KOPT-K1 (cell line): ENCODE data around the gene SRSF4.
"Not testable (repeated sequence)": the region's sequence is repeated elsewhere in the genome, so short reads cannot be mapped to it uniquely, and the experiment has no call there.

Experiments used
- H3K27ac ChIP-seq: fragments of 200-600 bp; sonication (generic); 2 replicates; pipeline ENCODE4 v1.5.1; 2016; ENCODE audit warnings: antibody characterized with exemption, mild to moderate bottlenecking, low read depth, low read length; ENCODE audit not compliant: poor library complexity, severe bottlenecking
- H3K36me3 ChIP-seq: fragments of 200-600 bp; sonication (generic); 2 replicates; pipeline ENCODE4 v1.5.1; 2017; ENCODE audit warnings: antibody characterized with exemption, mild to moderate bottlenecking, low read length, moderate library complexity; ENCODE audit not compliant: insufficient read depth
- H3K9me3 ChIP-seq: fragments of 200-600 bp; sonication (generic); 2 replicates; pipeline ENCODE4 v1.5.1; 2017; ENCODE audit warnings: antibody characterized with exemption, low read length, mild to moderate bottlenecking; ENCODE audit not compliant: insufficient read depth, poor library complexity, severe bottlenecking

The SRSF4 gene

DNA sequence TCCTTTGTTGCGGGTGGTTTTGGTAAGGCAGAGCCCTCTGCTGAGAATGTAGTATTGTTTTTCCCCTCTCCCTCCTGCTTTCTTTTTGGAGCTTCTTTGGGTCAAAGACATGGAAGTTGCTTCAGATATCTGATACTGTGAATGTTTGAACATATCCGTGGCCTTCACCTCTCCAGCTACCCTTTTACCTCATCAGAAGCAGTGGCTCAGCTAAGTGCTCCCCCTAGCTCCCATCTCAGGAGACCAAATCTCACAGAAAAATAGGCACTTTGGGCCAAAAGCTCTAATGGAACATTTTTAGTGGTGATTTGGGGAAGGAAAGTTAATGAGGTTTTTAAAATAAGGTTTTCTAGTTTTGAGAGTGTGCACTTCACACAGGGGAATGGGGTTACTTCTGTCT, 64.3 kb downstream of the SRSF4 start:
- no peak overlapping the region for H3K27ac ChIP-seq
- peaks cover 55% of the 10 kb centered on the region for H3K36me3 ChIP-seq
- no peaks in the 10 kb centered on the region for H3K9me3 ChIP-seq

DNA sequence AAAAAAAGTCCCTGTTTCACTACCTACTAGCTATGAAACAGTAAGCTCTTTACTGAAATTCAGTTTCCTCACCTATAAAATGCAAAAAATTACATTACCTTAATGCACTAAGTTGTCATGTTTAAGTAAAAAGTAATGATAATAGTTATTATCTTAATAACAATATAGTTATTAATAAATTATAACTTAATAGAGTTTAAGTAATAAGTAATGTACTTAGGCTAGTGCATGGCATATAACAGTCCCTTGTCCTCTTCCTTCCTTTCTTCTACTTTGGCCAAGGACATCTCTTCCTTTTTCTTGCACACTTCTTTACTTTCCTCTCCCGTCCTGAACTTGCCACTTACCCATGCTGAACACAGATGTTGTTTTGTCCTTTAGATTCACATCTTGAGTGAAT, 67.0 kb downstream of the SRSF4 start:
- H3K9me3 ChIP-seq: no peaks in the 10 kb centered on the region
- H3K36me3 ChIP-seq: peaks cover 73% of the 10 kb centered on the region
- H3K27ac ChIP-seq: no peak overlapping the region

DNA sequence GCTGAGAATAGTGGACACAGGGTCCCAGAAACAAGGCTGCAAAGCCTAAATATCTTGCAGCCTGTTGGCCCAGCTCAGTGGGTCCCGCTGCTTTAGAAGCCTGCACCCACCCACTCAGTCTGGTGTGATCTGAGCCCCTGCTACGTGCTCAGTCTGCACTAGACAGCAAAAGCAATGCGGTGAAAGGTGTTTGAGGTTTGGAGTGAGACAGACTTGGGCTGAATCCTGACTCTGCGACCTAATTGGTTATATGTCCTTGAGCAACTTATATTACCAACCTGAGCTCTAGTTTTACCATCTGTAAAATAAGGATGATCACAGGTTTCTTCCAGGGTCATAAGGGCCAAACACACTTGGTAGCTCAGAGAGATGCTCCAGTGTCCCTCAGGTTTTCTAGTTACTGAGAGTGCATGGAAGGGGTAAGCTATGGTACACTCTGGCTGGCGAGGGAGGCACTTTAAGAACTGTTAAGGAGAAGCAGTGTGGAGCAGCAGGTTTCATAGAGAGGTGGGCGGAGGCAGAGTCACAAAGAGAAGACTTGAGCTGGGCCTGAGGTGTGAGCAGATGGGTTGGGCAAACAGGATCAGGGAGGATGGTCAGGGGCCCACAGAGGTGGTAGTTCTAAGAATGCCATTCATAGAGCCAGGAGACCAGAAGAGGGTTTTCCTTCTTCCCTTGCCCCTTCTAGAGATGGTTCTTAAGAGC, 68.1 kb downstream of the SRSF4 start:
- H3K27ac ChIP-seq: no peak overlapping the region
- H3K36me3 ChIP-seq: peaks cover 78% of the 10 kb centered on the region
- no peaks in the 10 kb centered on the region for H3K9me3 ChIP-seq

DNA sequence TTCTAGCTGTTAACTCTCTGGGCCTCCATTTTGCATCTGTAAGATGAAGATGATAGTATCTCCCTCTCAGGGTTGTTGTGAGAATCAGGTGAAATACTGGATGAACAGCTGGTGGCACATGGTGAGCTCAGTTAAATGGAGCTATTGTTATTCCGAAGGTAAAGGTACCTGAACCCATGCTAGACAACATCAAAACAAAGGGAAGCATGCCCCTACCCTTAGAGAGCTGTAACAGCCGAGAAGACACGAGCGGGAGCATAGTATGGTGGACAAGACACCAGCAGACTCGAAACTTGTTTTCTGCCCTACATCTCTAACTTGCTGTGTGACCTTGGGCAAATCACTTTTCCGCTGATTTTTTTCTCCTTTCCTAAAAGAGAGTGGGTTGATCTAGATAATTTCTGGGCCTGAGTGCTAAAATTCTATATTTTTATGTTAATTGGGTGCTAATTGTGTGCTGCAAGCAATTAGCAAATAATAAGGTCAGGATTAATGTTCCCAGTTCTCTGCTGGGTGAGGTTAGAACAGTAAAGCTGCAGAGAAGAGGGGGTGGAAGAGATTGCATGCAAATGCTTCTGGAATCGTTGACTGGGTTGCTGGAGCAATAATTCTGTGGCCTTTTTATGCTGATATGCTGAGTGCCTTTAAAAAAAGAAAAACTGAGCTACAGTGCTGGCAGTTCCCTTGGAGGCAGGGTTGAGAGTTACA, 68.8 kb downstream of the SRSF4 start:
- Histone ChIP-seq H3K27ac (no peak overlapping the region), H3K36me3 (peaks cover 71% of the 10 kb centered on the region)

DNA sequence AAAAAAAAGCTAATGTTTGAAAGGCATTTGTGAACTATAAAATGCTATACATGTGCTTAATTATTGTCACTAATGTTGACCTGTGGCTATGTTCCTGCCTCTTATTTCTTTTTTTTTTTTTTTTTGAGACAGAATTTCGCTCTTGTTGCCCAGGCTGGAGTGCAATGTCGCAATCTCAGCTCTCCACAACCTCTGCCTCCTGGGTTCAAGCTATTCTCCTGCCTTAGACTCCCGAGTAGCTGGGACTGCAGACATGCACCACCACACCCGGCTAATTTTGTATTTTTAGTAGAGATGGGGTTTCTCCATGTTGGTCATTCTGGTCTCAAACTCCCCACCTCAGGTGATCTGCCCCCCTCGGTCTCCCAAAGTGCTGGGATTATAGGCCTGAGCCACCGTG, 73.7 kb downstream of the SRSF4 start:
- not testable (repeated sequence) for H3K9me3 ChIP-seq, H3K27ac ChIP-seq
- H3K36me3 ChIP-seq: peaks cover 32% of the 10 kb centered on the region; the same call in 1 of the 2 replicates

More for the DNA sequence above, 68.8 kb downstream of the SRSF4 start:
- H3K9me3 ChIP-seq: no peaks in the 10 kb centered on the region

DNA sequence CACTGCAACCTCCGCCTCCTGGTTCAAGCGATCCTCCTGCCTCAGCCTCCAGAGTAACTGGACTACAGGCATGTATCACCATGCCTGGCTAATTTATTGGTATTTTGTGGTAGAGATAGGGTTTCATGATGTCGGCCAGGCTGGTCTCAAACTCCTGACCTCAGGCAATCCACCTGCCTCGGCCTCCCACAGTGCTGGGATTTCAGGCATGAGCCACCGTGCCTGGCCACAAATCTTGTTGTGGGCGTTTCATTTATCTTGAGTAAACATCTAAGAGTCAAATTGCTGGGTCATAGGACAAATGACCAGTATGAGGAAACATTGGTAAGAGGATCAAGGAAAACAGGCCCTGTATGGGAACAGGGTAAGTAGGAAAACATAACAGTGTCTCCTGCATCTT, 75.9 kb downstream of the SRSF4 start:
- peaks cover 26% of the 10 kb centered on the region for H3K36me3 ChIP-seq

DNA sequence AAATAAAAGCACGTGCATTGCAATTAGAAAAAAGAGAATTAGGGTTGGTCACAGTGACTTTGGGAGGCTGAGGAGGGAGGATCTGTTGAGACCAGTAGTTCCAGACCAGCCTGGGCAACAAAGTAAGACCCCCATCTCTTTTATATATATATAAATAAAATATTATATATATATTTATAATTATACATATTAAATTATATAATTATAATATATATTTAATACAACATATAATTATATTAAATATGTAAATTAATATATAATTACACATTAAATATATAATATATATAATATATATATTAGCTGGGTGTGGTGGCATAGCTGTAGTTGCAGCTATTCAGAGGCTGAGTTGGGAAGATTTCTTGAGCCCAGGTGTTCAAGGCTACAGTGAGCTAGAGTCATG, 81.2 kb downstream of the SRSF4 start:
- Histone ChIP-seq H3K36me3 (peaks cover 42% of the 10 kb centered on the region), H3K9me3 (no peaks in the 10 kb centered on the region), H3K27ac (no peak overlapping the region)

More for the DNA sequence above, 75.9 kb downstream of the SRSF4 start:
- Histone ChIP-seq H3K9me3 (no peaks in the 10 kb centered on the region), H3K27ac (no peak overlapping the region)

DNA sequence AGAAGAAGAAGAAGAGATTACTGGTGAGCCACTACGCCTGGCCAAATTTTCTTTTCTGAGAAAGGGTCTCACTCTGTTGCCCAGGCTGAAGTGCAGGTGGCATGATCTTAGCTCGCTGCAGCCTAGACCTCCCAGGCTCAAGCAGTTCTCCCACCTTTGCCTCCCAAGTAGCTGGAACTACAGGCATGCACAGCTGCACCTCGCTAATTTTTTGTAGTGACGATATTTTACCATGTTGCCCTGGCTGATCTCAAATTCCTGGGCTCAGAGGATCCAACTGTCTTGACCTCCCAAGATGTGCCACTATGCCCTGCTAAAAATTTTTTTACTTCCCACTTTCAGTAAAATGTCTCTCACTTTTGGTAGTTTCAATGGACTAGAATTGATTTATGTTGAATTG, 82.4 kb downstream of the SRSF4 start:
- Histone ChIP-seq H3K36me3 (peaks cover 42% of the 10 kb centered on the region), H3K27ac (no peak overlapping the region), H3K9me3 (no peaks in the 10 kb centered on the region)
